GM23338 (cell line): ENCODE measurements around the gene PXDN. TPM values are rescaled to one million over a fixed set of nuclear protein-coding genes. Genes with fewer than 3 reads are reported as not detected.

ENCODE experiments used
- ATAC-seq: fragments of 200-7000 bp; cut with Tn5 transposase; 3 replicates; pipeline ENCODE4 v1.9.1; 2020
- DNase-seq: peaks from one replicate; pipeline ENCODE4 v3.0.0-alpha.2; 2015; ENCODE audit warnings: low spot score
- H2AFZ ChIP-seq: fragments of 200-600 bp; sonication (generic); 2 replicates; pipeline ENCODE4 v1.8.0; 2016; ENCODE audit warnings: antibody characterized with exemption, mild to moderate bottlenecking, moderate library complexity
- H3F3A ChIP-seq: fragments of 200-600 bp; sonication (generic); replicated peaks from 2 replicates; pipeline ENCODE4 v1.8.0; 2017; ENCODE audit warnings: antibody characterized with exemption, mixed run types, low read depth
- H3K27ac ChIP-seq: fragments of 200-600 bp; sonication (generic); 2 replicates; pipeline ENCODE4 v1.6.1; 2016; ENCODE audit warnings: low read depth
- H3K27me3 ChIP-seq: fragments of 200-600 bp; sonication (generic); 2 replicates; pipeline ENCODE4 v1.8.0; 2016; ENCODE audit warnings: mild to moderate bottlenecking, mixed run types, moderate library complexity; ENCODE audit not compliant: insufficient read depth
- H3K36me3 ChIP-seq: fragments of 200-600 bp; sonication (generic); 2 replicates; pipeline ENCODE4 v1.8.0; 2016; ENCODE audit warnings: mild to moderate bottlenecking; ENCODE audit not compliant: insufficient read depth
- H3K4me1 ChIP-seq: fragments of 200-600 bp; sonication (generic); 2 replicates; pipeline ENCODE4 v1.8.0; 2016; ENCODE audit warnings: mild to moderate bottlenecking, moderate library complexity; ENCODE audit not compliant: insufficient read depth
- H3K4me2 ChIP-seq: fragments of 200-600 bp; sonication (generic); 2 replicates; pipeline ENCODE4 v1.7.1; 2017; ENCODE audit warnings: mixed run types
- H3K4me3 ChIP-seq: fragments of 200-600 bp; sonication (generic); 2 replicates; pipeline ENCODE4 v1.6.1; 2016; ENCODE audit warnings: mixed run types
- H3K79me2 ChIP-seq: fragments of 200-600 bp; sonication (generic); replicated peaks from 2 replicates; pipeline ENCODE4 v1.8.0; 2017; ENCODE audit warnings: mild to moderate bottlenecking; ENCODE audit not compliant: insufficient read depth
- H3K9me2 ChIP-seq: fragments of 200-600 bp; sonication (generic); 2 replicates; pipeline ENCODE4 v1.8.0; 2017; ENCODE audit not compliant: insufficient read depth
- H4K20me1 ChIP-seq: fragments of 200-600 bp; sonication (generic); replicated peaks from 2 replicates; pipeline ENCODE4 v1.8.0; 2017; ENCODE audit warnings: mild to moderate bottlenecking; ENCODE audit not compliant: insufficient read depth
- H3K27ac Mint-ChIP-seq: 2 replicates; pipeline ENCODE4 v1.8.0; 2020; ENCODE audit warnings: inconsistent platforms, mild to moderate bottlenecking, moderate library complexity, mixed read lengths
- H3K27me3 Mint-ChIP-seq: 3 replicates; pipeline ENCODE4 v1.8.0; 2022; ENCODE audit warnings: low read depth, mild to moderate bottlenecking, moderate library complexity, mixed read lengths, inconsistent platforms; ENCODE audit not compliant: insufficient read depth, poor library complexity
- H3K36me3 Mint-ChIP-seq: 3 replicates; pipeline ENCODE4 v1.8.0; 2021; ENCODE audit warnings: low read depth, mild to moderate bottlenecking, inconsistent platforms, moderate library complexity, mixed read lengths
- H3K4me1 Mint-ChIP-seq: 3 replicates; pipeline ENCODE4 v1.8.0; 2020; ENCODE audit warnings: mild to moderate bottlenecking, inconsistent platforms, mixed read lengths
- H3K4me3 Mint-ChIP-seq: 3 replicates; pipeline ENCODE4 v1.8.0; 2021; ENCODE audit warnings: moderate library complexity, mild to moderate bottlenecking, inconsistent platforms, mixed read lengths
- H3K9me3 Mint-ChIP-seq: 3 replicates; pipeline ENCODE4 v1.8.0; 2020; ENCODE audit warnings: moderate library complexity, mild to moderate bottlenecking, inconsistent platforms, mixed read lengths
- CREB1 ChIP-seq: fragments of 250-450 bp; sonication (Bioruptor Pico); IDR thresholded peaks from 2 replicates; pipeline ENCODE4 v1.5.0; 2020; ENCODE audit warnings: low read depth, mild to moderate bottlenecking, moderate library complexity
- EZH2phosphoT487 ChIP-seq: fragments of 200-600 bp; sonication (generic); IDR thresholded peaks from one replicate; pipeline ENCODE4 v1.8.1; 2018; ENCODE audit warnings: antibody characterized with exemption; ENCODE audit not compliant: unreplicated experiment
- JUNB ChIP-seq: IDR thresholded peaks from one replicate; pipeline ENCODE4 v1.6.1; 2016; ENCODE audit warnings: antibody characterized with exemption; ENCODE audit not compliant: unreplicated experiment
- STAT1 ChIP-seq: IDR thresholded peaks from one replicate; pipeline ENCODE4 v1.6.1; 2016; ENCODE audit warnings: antibody characterized with exemption; ENCODE audit not compliant: unreplicated experiment
- ZNF462 ChIP-seq: fragments of 250-450 bp; sonication (Bioruptor Pico); IDR thresholded peaks from 2 replicates; pipeline ENCODE4 v1.5.0; 2020; ENCODE audit warnings: mild to moderate bottlenecking, moderate library complexity
- polyA plus RNA-seq: library from polyadenylated mRNA; unstranded; fragments of >200 nt; fragmentation: Nextera tagmentation; extraction: Ambion mirVana; gene quantifications from 2 replicates; pipeline ENCODE4 v1.2.1, GENCODE V29; 2016
- total RNA-seq: library from RNA; depleted of rRNA; stranded (reverse); fragments of >200 nt; shearing (Covaris generic); gene quantifications from 2 replicates; pipeline ENCODE4 v1.2.3, GENCODE V29; 2014
- TF ChIP-seq, protein P1 (sequence below), 2 experiments: fragments of 200-600 bp in 1 of 2; sonication (generic) in 1 of 2; conservative IDR thresholded peaks; 2 replicates each; pipeline versions ENCODE4 v1.5.1 to v1.6.1; 2016 to 2017; ENCODE audit warnings: antibody characterized with exemption in 2 of 2, low read depth in 2 of 2, mild to moderate bottlenecking in 2 of 2, moderate library complexity in 1 of 2

The PXDN gene
- total and polyA plus RNA-seq, 2 experiments from 2014 or later: 42.2 to 225 TPM

GRCh38 chr2:1620081-1620480 lies 124.2 kb downstream of the PXDN start:
- H3K27ac ChIP-seq: no peak overlapping the region
- H3K4me1 ChIP-seq: peaks cover 23% of the 10 kb centered on the region
- no peaks in the 10 kb centered on the region for H4K20me1 ChIP-seq
- TF ChIP-seq, protein P1, sequence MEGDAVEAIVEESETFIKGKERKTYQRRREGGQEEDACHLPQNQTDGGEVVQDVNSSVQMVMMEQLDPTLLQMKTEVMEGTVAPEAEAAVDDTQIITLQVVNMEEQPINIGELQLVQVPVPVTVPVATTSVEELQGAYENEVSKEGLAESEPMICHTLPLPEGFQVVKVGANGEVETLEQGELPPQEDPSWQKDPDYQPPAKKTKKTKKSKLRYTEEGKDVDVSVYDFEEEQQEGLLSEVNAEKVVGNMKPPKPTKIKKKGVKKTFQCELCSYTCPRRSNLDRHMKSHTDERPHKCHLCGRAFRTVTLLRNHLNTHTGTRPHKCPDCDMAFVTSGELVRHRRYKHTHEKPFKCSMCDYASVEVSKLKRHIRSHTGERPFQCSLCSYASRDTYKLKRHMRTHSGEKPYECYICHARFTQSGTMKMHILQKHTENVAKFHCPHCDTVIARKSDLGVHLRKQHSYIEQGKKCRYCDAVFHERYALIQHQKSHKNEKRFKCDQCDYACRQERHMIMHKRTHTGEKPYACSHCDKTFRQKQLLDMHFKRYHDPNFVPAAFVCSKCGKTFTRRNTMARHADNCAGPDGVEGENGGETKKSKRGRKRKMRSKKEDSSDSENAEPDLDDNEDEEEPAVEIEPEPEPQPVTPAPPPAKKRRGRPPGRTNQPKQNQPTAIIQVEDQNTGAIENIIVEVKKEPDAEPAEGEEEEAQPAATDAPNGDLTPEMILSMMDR (conservative IDR thresholded peaks at IDR 0.05; ENCODE audit: low read depth in 2 of 2): no peak
- no peak for TF ChIP-seq ZNF462 (CRISPR knock-in tag)
- TF ChIP-seq JUNB: no peak
- peaks cover 8% of the 10 kb centered on the region; the same call in 1 of the 2 replicates for H3K36me3 ChIP-seq
- peaks cover 51% of the 10 kb centered on the region for H3K36me3 Mint-ChIP-seq
- 0 out of 2 replicates have a peak, but pooled peaks cover 8% of the 10 kb centered on the region for H3F3A ChIP-seq
- peaks cover 17% of the 10 kb centered on the region for H3K9me3 Mint-ChIP-seq
- H3K27ac Mint-ChIP-seq: no peak overlapping the region
- no peak overlapping the region for H3K4me3 Mint-ChIP-seq
- peaks cover 1% of the 10 kb centered on the region for H3K27me3 Mint-ChIP-seq
- no peak for DNase-seq
- H3K79me2 ChIP-seq: 0 out of 2 replicates have a peak, but pooled peaks cover 12% of the 10 kb centered on the region
- H3K4me1 Mint-ChIP-seq: peaks cover 44% of the 10 kb centered on the region
- H2AFZ ChIP-seq: no peak overlapping the region
- ATAC-seq: no peak
- H3K9me2 ChIP-seq: 0 out of 2 replicates have a peak, but pooled peaks cover 2% of the 10 kb centered on the region
- H3K4me3 ChIP-seq: no peak overlapping the region
- H3K27me3 ChIP-seq: no peaks in the 10 kb centered on the region
- no peak overlapping the region for H3K4me2 ChIP-seq

DNA sequence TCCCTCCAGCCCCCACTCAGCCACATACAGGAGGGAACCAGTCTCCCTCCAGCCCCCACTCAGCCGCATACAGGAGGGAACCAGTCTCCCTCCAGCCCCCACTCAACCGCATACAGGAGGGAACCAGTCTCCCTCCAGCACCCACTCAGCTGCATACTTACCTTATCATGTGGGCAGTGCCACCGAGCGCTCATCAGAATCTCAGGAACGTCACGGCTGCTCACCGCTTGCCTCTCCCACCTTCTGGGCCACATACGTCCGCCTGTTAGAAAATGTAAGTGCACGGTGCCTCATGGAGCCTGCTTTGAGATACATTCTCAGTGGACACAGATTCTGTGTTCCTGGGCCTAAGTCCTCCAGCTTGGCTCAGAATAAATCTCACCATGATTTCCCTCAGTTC lies 124.8 kb downstream of the PXDN start:
- Histone ChIP-seq H3K79me2 (0 out of 2 replicates have a peak, but pooled peaks cover 12% of the 10 kb centered on the region), H3K4me1 (peaks cover 23% of the 10 kb centered on the region), H3K4me3 (no peak overlapping the region), H3K27me3 (no peaks in the 10 kb centered on the region), H3F3A (0 out of 2 replicates have a peak, but pooled peaks cover 2% of the 10 kb centered on the region), H3K9me2 (0 out of 2 replicates have a peak, but pooled peaks cover 2% of the 10 kb centered on the region), H3K27ac (no peak overlapping the region), H4K20me1 (no peaks in the 10 kb centered on the region), H3K36me3 (peaks cover 8% of the 10 kb centered on the region; the same call in 1 of the 2 replicates), H2AFZ (no peak overlapping the region), H3K4me2 (no peak overlapping the region)
- Mint-ChIP-seq H3K9me3 (peaks cover 17% of the 10 kb centered on the region), H3K4me3 (no peak overlapping the region), H3K27ac (no peak overlapping the region), H3K36me3 (peaks cover 51% of the 10 kb centered on the region), H3K27me3 (peaks cover under 1% of the 10 kb centered on the region), H3K4me1 (peaks cover 47% of the 10 kb centered on the region)
- ATAC-seq: no peak
- DNase-seq: no peak
- TF ChIP-seq EZH2phosphoT487: no peak
- TF ChIP-seq STAT1: no peak
- TF ChIP-seq CREB1 (CRISPR knock-in tag): no peak
